ENCODE measurements around the gene INPP5D.

INPP5D gene

DNA sequence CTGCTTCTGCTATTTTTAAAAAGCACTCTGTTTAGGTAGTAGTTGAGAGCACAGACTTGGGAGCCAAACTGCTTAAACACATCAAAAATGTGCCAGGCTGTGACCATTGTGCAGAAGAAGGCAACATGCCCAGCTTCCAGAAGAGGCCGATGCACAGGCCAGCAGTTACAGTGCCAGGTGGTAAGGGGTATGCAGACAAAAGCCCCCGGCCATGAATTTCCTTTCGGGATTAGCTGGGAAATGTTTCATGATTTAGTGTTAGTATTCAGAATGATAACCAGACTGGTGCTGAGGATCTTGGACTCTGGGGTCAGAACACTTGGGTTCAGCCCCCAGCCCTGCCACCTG, 151.4 kb downstream of the INPP5D start:
- no peak overlapping the region for H3K9ac ChIP-seq (ENCODE audit: low read length)
- H3K27me3 ChIP-seq (ENCODE audit: control insufficient read depth in 1 of 2, insufficient read depth in 2 of 2, low read length in 2 of 2) = no peaks in the 10 kb centered on the region
- H3K27ac ChIP-seq (ENCODE audit: low read depth, low read length) = no peak overlapping the region
- no peaks in the 10 kb centered on the region for H3K36me3 ChIP-seq (ENCODE audit: insufficient read depth, low read length)
- H3K4me3 ChIP-seq (ENCODE audit: low read depth in 1 of 2, low read length in 2 of 2) = peak overlapping the region in 1 of 2 donors; percentile 37
- H3K4me1 ChIP-seq (ENCODE audit: insufficient read depth, low read length) = peaks cover 11% of the 10 kb centered on the region
- H3K9me3 ChIP-seq (ENCODE audit: low read length) = no peaks in the 10 kb centered on the region

GRCh38 chr2:233213011-233213410, 152.9 kb downstream of the INPP5D start:
- no peak overlapping the region for H3K9ac ChIP-seq (ENCODE audit: low read length)
- peaks cover 11% of the 10 kb centered on the region for H3K4me1 ChIP-seq (ENCODE audit: insufficient read depth, low read length)
- H3K27me3 ChIP-seq (ENCODE audit: control insufficient read depth in 1 of 2, insufficient read depth in 2 of 2, low read length in 2 of 2) = no peaks in the 10 kb centered on the region
- H3K36me3 ChIP-seq (ENCODE audit: insufficient read depth, low read length) = no peaks in the 10 kb centered on the region
- H3K4me3 ChIP-seq (ENCODE audit: low read depth in 1 of 2, low read length in 2 of 2) = no peak overlapping the region
- no peak overlapping the region for H3K27ac ChIP-seq (ENCODE audit: low read depth, low read length)
- H3K9me3 ChIP-seq (ENCODE audit: low read length) = no peaks in the 10 kb centered on the region

DNA sequence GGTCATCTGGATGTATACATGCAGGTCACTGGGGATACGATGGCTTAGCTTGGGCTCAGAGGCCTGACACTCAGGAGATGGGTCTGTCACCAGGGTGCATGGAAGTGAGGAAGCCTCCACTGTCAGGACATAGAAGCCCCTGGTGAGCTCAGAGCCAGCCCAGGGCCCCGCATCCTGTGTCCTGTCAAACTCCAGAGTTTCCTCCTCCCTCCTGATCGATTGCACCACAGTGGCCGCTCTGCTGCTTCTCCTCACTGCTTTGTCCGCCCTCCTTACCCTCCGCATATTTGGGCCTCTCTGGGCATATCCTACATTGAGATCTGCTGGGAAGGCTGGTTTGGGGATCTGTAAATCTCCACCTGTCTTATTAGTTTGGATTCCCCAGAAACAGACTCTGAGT, 153.8 kb downstream of the INPP5D start:
- Histone ChIP-seq H3K27ac (ENCODE audit: low read depth, low read length) (no peak overlapping the region), H3K4me1 (ENCODE audit: insufficient read depth, low read length) (peaks cover 11% of the 10 kb centered on the region), H3K4me3 (ENCODE audit: low read depth in 1 of 2, low read length in 2 of 2) (no peak overlapping the region), H3K9me3 (ENCODE audit: low read length) (no peaks in the 10 kb centered on the region), H3K9ac (ENCODE audit: low read length) (no peak overlapping the region), H3K36me3 (ENCODE audit: insufficient read depth, low read length) (no peaks in the 10 kb centered on the region), H3K27me3 (ENCODE audit: control insufficient read depth in 1 of 2, insufficient read depth in 2 of 2, low read length in 2 of 2) (no peaks in the 10 kb centered on the region)

- Histone ChIP-seq H3K27ac (ENCODE audit: low read depth, low read length) (no peak overlapping the region), H3K4me1 (ENCODE audit: insufficient read depth, low read length) (no peaks in the 10 kb centered on the region), H3K4me3 (ENCODE audit: low read depth in 1 of 2, low read length in 2 of 2) (no peak overlapping the region), H3K9me3 (ENCODE audit: low read length) (no peaks in the 10 kb centered on the region), H3K9ac (ENCODE audit: low read length) (no peak overlapping the region), H3K27me3 (ENCODE audit: control insufficient read depth in 1 of 2, insufficient read depth in 2 of 2, low read length in 2 of 2) (no peaks in the 10 kb centered on the region), H3K36me3 (ENCODE audit: insufficient read depth, low read length) (no peaks in the 10 kb centered on the region)
Observed at GRCh38 chr2:233217892-233218377, 157.8 kb downstream of the INPP5D start.

GRCh38 chr2:233218836-233219235, 158.7 kb downstream of the INPP5D start:
- no peak overlapping the region for H3K4me3 ChIP-seq (ENCODE audit: low read depth in 1 of 2, low read length in 2 of 2)
- H3K27me3 ChIP-seq (ENCODE audit: control insufficient read depth in 1 of 2, insufficient read depth in 2 of 2, low read length in 2 of 2) = no peaks in the 10 kb centered on the region
- no peaks in the 10 kb centered on the region for H3K9me3 ChIP-seq (ENCODE audit: low read length)
- H3K9ac ChIP-seq (ENCODE audit: low read length) = no peak overlapping the region
- no peaks in the 10 kb centered on the region for H3K4me1 ChIP-seq (ENCODE audit: insufficient read depth, low read length)
- no peaks in the 10 kb centered on the region for H3K36me3 ChIP-seq (ENCODE audit: insufficient read depth, low read length)
- H3K27ac ChIP-seq (ENCODE audit: low read depth, low read length) = no peak overlapping the region

GRCh38 chr2:233219848-233220247, 159.7 kb downstream of the INPP5D start:
- Histone ChIP-seq H3K27ac (ENCODE audit: low read depth, low read length) (no peak overlapping the region), H3K9me3 (ENCODE audit: low read length) (no peaks in the 10 kb centered on the region), H3K36me3 (ENCODE audit: insufficient read depth, low read length) (no peaks in the 10 kb centered on the region), H3K27me3 (ENCODE audit: control insufficient read depth in 1 of 2, insufficient read depth in 2 of 2, low read length in 2 of 2) (no peaks in the 10 kb centered on the region), H3K9ac (ENCODE audit: low read length) (no peak overlapping the region), H3K4me3 (ENCODE audit: low read depth in 1 of 2, low read length in 2 of 2) (no peak overlapping the region), H3K4me1 (ENCODE audit: insufficient read depth, low read length) (no peaks in the 10 kb centered on the region)

- no peak overlapping the region for H3K9ac ChIP-seq (ENCODE audit: low read length)
- H3K9me3 ChIP-seq (ENCODE audit: low read length) = no peaks in the 10 kb centered on the region
- H3K27me3 ChIP-seq (ENCODE audit: control insufficient read depth in 1 of 2, insufficient read depth in 2 of 2, low read length in 2 of 2) = no peaks in the 10 kb centered on the region
- H3K4me3 ChIP-seq (ENCODE audit: low read depth in 1 of 2, low read length in 2 of 2) = no peak overlapping the region
- no peaks in the 10 kb centered on the region for H3K4me1 ChIP-seq (ENCODE audit: insufficient read depth, low read length)
- no peak overlapping the region for H3K27ac ChIP-seq (ENCODE audit: low read depth, low read length)
- H3K36me3 ChIP-seq (ENCODE audit: insufficient read depth, low read length) = no peaks in the 10 kb centered on the region
Observed at GRCh38 chr2:233221378-233222063, 161.4 kb downstream of the INPP5D start.

DNA sequence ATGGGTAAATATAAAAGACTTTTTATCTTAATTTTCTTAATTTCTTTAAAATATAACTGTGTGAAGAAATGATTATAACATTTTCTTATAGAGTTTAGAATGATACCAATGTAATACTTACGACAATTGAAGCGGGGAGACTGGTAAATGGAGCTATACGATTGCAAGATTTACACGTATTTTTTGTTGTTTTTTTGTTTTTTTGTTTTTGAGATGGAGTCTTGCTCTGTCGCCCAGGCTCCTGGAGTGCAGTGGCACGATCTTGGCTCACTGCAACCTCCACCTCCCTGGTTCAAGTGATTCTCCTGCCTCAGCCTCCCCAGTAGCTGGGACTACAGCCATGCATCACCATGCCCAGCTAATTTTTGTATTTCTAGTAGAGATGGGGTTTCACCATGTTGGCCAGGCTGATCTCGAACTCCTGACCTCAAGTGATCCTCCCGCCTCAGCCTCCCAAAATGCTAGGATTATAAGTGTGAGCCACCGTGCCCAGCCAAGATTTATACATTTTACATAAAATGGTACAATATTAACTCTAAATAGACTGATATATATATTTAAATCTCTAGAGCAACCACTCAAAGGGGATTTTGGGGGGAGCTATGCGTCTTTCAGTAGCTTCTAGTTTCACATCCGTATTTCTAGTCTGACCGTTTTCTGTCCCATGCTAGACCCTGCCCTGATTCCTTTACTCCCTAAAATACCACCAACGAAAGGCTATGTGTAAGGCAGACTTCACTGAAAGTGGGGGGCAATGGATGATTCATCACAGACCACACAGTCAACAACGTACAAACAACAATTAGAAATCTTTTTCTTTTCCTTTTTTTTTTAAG, 163.1 kb downstream of the INPP5D start:
- H3K4me3 ChIP-seq (ENCODE audit: low read depth in 1 of 2, low read length in 2 of 2) = no peak overlapping the region
- H3K27me3 ChIP-seq (ENCODE audit: control insufficient read depth in 1 of 2, insufficient read depth in 2 of 2, low read length in 2 of 2) = no peaks in the 10 kb centered on the region
- H3K4me1 ChIP-seq (ENCODE audit: insufficient read depth, low read length) = no peaks in the 10 kb centered on the region
- no peaks in the 10 kb centered on the region for H3K9me3 ChIP-seq (ENCODE audit: low read length)
- no peak overlapping the region for H3K9ac ChIP-seq (ENCODE audit: low read length)
- no peak overlapping the region for H3K27ac ChIP-seq (ENCODE audit: low read depth, low read length)
- no peaks in the 10 kb centered on the region for H3K36me3 ChIP-seq (ENCODE audit: insufficient read depth, low read length)

DNA sequence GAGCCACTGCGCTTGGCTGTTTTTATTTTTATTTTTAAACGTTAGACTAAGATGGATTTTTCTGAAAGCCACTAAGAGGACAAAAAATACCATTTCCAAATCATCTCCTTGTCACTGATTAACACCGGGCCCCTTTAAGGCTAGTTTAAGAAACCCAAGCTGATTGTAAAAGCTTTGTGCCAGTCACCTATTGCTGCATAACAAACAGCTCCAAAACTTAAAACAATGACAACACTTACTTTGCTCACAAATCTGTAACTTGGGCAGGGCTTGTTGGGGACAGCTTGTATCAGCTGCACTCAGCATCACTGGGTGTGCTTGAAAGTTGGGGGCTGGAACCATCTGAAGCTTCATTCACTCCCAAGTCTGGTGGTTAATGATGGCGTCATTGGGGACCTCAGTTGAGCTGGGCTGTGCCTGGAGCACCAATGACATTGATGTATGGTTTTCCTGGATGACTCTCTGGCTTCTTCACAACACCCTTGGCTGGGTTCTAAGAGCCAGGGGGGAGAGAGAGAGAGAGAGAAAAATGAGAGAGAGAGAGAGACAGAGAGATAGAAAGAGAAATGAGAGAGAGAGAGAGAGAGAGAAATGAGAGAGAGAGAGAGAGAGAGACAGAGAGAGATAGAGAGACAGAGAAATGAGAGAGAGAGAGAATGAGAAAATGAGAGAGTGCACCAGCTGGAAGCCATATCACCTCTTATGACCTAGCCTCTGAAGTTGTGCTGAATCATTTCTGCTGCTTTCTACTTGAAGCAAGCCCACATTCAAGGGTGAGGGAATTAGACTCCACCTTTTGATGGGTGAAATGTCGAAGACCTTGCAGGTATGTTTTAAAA, 165.3 kb downstream of the INPP5D start:
- H3K36me3 ChIP-seq (ENCODE audit: insufficient read depth, low read length) = no peaks in the 10 kb centered on the region
- H3K9ac ChIP-seq (ENCODE audit: low read length) = no peak overlapping the region
- no peaks in the 10 kb centered on the region for H3K27me3 ChIP-seq (ENCODE audit: control insufficient read depth in 1 of 2, insufficient read depth in 2 of 2, low read length in 2 of 2)
- no peaks in the 10 kb centered on the region for H3K9me3 ChIP-seq (ENCODE audit: low read length)
- no peaks in the 10 kb centered on the region for H3K4me1 ChIP-seq (ENCODE audit: insufficient read depth, low read length)
- no peak overlapping the region for H3K4me3 ChIP-seq (ENCODE audit: low read depth in 1 of 2, low read length in 2 of 2)
- no peak overlapping the region for H3K27ac ChIP-seq (ENCODE audit: low read depth, low read length)

- Histone ChIP-seq H3K4me3 (ENCODE audit: low read depth in 1 of 2, low read length in 2 of 2) (no peak overlapping the region), H3K27me3 (ENCODE audit: control insufficient read depth in 1 of 2, insufficient read depth in 2 of 2, low read length in 2 of 2) (no peaks in the 10 kb centered on the region), H3K9me3 (ENCODE audit: low read length) (no peaks in the 10 kb centered on the region), H3K9ac (ENCODE audit: low read length) (no peak overlapping the region), H3K27ac (ENCODE audit: low read depth, low read length) (no peak overlapping the region), H3K36me3 (ENCODE audit: insufficient read depth, low read length) (no peaks in the 10 kb centered on the region), H3K4me1 (ENCODE audit: insufficient read depth, low read length) (no peaks in the 10 kb centered on the region)
Observed at GRCh38 chr2:233226511-233227031, 166.4 kb downstream of the INPP5D start.

- Histone ChIP-seq H3K9ac (ENCODE audit: low read length) (no peak overlapping the region), H3K27me3 (ENCODE audit: control insufficient read depth in 1 of 2, insufficient read depth in 2 of 2, low read length in 2 of 2) (no peaks in the 10 kb centered on the region), H3K36me3 (ENCODE audit: insufficient read depth, low read length) (no peaks in the 10 kb centered on the region), H3K4me1 (ENCODE audit: insufficient read depth, low read length) (no peaks in the 10 kb centered on the region), H3K27ac (ENCODE audit: low read depth, low read length) (no peak overlapping the region), H3K4me3 (ENCODE audit: low read depth in 1 of 2, low read length in 2 of 2) (no peak overlapping the region), H3K9me3 (ENCODE audit: low read length) (no peaks in the 10 kb centered on the region)
Observed at GRCh38 chr2:233227346-233227978, 167.3 kb downstream of the INPP5D start.
